NCI-H82 treated with DMSO at 0.1 percent for 48 hours (cell line): ENCODE data around the gene LNPEP.

Source experiments
- DNase-seq: peaks from one replicate; lab custom pipeline; 2025; ENCODE audit not compliant: unreplicated experiment; lab: John Stamatoyannopoulos, UW

Gene LNPEP

GRCh38 chr5:96994493-96994892 lies 58.6 kb downstream of the LNPEP start:
- DNase-seq = no peak

- DNase-seq = no peak
Measured at GRCh38 chr5:96995419-96995818, 59.5 kb downstream of the LNPEP start.

GRCh38 chr5:96997265-96997859 lies 61.5 kb downstream of the LNPEP start:
- DNase-seq = no peak

- DNase-seq = no peak
Measured at GRCh38 chr5:96999856-97000255, 64.0 kb downstream of the LNPEP start.

- no peak for DNase-seq
Measured at GRCh38 chr5:97000391-97000790, 64.5 kb downstream of the LNPEP start.

DNA sequence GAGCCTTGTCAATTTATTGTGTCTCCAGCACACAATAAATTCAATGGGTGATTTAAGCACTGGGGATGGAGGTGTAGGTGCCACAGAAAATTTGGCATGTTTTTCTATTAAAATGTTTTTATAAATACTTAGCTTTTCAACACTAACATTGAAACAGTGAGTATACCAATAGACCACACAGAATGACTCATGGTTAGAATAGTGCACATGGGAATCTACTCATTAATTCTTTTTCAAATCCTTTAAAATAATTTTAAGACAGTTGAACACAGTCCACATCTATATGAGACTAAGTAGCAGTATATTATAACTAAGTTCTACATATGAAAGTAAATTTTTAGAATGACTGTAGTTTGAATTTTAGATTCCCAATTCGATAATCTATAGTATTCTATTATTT lies 67.1 kb downstream of the LNPEP start:
- DNase-seq = no peak

DNA sequence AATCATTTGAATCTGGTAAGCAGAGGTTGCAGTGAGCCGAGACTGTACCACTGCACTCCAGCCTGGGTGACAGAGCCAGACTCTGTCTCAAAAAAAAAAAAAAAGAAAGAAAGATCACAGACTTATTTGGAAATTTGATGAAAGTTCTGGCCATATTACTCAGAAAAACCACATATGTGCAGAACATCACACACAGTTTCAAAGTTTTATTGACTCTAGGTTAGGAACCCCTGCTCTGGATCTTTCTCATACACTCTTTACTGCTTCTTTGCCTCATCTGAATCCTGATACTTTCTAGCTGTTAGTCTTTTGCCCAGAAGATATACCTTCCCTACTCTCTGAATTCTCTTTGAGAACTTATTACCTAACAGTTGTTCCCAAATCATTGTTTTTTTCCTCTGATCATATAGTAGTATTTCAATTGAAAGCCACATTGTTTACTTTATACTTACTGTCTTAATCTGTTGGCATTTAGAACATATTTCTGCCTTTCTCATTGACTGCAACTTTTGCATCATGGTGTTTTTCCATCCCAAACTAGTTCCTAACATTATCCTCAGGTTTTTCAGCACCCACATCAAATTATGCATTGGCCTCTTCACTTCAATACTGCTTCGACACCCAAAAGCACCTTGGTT lies 68.7 kb downstream of the LNPEP start:
- DNase-seq = no peak

DNA sequence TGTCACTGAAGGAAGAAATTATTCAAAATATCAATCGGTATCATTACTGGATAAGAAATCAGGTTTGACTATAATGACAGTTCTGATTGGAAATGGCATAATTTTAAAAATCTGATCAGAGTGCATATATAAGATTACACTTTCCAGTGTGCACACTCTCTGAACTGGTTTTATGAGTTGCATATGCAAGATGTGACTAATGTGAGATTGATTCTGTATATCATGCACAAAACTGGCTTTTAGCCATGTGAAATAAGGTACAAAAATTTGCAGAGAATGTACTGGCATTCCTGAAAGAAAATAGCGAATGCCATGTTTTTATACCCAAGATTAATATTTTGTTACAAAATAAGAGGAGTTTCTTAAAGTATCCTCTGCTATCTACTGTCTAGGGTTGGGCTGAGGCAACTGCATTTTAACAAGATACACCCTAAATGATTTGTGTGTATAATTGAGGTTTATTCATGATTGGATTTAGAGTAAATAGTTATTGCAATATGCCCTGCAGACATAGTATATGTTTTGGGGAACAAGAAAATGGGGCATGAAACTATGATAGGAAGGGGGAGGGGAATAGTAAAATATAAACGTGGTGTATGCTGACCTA lies 70.7 kb downstream of the LNPEP start:
- no peak for DNase-seq

DNA sequence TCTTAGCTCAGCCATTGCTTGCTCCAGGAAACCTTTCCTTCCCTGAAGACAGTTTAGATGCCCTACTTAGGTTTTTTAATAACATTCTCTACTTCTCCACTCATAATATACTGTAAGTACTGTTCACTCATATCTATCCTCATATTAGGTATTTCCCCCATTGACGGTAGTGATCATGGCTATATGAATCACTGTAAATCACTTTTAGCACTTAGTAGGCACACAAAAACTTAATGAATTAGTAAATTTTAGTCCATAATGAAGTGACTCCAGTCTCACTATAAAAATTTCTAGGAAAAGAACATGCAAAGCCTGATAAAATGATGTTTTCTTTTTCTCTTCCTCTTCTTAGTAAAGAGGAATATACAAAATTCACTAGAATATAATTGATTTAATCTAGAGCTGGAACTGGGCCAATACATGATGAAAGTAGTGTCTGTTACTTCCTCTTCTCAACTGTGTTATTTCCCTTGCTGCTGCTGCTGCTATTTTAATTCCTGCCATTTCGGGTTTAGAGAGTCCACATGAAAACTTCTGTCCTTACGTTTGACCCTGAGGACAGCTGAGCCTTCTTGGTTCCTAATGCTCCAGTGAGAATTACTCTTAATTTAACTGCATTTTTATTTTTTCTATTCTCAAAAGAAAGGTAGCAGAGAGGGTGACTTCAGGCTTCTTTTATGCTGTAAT lies 73.5 kb downstream of the LNPEP start:
- no peak for DNase-seq

- DNase-seq = no peak
Measured at GRCh38 chr5:97009921-97010320, 74.0 kb downstream of the LNPEP start.

DNA sequence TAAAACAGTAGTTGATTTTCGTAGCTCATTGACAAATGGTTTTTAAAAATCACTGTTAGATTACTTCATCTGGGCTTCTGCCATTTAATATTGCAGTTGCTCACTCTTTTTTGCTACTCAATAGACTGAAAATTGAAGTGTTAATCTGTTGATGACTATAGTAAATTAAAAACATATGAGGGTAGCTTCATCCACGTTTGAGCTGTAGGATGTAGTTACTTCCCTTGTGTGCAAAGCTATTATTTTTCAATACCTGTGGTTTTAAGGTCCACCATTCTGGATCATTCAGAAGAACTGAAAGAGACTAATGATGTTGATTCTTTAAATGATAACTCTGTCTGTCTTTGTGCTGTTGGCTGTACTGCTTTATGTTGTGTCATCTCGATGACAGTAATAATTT lies 74.7 kb downstream of the LNPEP start:
- no peak for DNase-seq

DNA sequence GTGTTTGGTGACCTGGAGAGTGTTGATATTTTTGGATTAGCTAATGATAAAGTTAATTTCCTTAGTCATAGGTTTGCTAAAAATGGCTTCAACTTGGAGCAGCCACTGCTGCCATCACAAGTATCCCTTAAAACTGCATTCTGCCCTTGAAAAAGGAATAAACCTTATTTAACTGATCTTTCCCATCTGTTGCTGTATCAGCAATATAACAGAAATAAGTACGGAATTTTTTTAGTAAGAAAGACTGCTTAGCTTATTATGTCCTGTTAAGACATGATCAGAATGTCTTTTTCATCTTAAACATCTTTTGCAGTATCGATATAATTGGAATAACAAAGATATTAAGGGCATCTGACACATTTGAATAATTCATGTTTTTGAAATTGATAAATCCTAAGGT lies 75.7 kb downstream of the LNPEP start:
- DNase-seq = no peak

DNA sequence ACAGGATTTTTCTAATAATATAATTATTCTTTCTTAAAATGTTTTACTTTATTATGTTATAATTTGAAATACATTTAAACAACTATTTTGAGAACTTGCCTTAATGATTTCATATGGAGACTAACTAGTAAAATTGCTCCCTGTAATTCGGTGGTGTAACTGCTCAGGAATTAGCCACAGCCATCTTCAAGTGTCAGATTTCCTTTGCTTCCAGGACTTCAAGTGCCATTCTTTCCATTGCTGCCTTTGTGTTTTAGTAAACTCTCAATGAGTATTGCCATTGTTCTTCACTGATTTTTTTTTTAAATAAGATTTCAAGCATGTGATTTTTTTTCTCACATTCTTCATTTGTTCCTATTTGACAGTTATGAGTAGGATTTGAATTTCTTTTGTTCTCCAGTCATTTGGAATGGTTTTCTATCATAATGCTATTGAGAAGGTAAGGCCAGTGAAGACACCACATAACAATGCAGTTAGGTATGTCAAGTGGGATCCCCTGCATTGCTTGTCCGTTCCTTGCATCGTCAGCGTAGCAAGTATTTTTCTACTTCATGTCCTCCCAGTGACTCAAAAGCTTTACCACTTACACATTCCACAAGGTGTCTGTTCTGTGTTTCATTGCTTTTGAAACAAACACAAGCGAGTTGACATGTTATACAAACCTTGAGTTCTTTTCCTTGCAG lies 83.7 kb downstream of the LNPEP start:
- no peak for DNase-seq

- no peak for DNase-seq
Measured at GRCh38 chr5:97021416-97021815, 85.5 kb downstream of the LNPEP start.

DNA sequence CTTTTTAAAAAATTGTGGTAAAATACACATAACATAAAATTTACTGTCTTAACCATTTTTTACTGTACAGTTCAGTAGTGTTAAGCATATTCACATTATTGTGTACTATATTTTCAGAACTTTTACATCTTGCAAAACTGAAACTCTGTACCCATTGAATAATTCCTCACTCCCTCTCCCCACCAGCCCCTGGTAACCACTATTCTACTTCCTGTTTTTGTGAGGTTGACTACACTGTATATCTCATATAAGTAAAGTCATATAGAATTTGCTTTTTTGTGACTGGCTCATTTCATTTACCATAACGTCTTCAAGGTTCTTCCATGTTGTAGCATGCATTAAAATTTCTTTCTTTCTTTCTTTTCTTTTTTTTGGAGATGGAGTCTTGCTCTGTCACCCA lies 87.0 kb downstream of the LNPEP start:
- DNase-seq = no peak

- DNase-seq = no peak
Measured at GRCh38 chr5:97026721-97027120, 90.8 kb downstream of the LNPEP start.

DNA sequence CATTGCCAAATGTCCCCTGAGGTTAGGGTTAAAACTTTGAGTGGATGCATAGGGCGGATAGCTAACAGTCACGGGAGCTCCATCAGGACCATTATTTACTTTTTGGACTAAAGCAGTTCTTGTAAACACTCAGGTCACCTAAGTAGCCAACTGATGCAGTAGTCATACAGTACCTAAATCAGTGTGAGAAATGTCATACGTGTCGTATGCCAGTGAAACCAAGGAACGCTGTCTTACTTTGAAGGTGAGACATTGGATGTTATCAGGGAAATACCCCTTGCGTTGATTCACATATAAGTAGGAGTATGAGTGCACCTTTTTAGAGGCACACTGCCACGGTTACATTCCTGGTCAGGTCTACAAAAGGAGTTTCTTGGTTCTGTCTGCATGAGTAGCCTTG lies 101.9 kb downstream of the LNPEP start:
- no peak for DNase-seq

GRCh38 chr5:97041239-97041638 lies 105.4 kb downstream of the LNPEP start:
- DNase-seq = no peak

GRCh38 chr5:97042996-97043395 lies 107.1 kb downstream of the LNPEP start:
- DNase-seq = no peak

GRCh38 chr5:97043511-97043910 lies 107.6 kb downstream of the LNPEP start:
- no peak for DNase-seq

- no peak for DNase-seq
Measured at GRCh38 chr5:97044052-97044451, 108.2 kb downstream of the LNPEP start.
